ENCODE measurements around the gene TOR1AIP1.
"Not testable (repeated sequence)": the region's sequence is repeated elsewhere in the genome, so short reads cannot be mapped to it uniquely, and the experiment has no call there.

The TOR1AIP1 gene, protein sequence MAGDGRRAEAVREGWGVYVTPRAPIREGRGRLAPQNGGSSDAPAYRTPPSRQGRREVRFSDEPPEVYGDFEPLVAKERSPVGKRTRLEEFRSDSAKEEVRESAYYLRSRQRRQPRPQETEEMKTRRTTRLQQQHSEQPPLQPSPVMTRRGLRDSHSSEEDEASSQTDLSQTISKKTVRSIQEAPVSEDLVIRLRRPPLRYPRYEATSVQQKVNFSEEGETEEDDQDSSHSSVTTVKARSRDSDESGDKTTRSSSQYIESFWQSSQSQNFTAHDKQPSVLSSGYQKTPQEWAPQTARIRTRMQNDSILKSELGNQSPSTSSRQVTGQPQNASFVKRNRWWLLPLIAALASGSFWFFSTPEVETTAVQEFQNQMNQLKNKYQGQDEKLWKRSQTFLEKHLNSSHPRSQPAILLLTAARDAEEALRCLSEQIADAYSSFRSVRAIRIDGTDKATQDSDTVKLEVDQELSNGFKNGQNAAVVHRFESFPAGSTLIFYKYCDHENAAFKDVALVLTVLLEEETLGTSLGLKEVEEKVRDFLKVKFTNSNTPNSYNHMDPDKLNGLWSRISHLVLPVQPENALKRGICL

DNA sequence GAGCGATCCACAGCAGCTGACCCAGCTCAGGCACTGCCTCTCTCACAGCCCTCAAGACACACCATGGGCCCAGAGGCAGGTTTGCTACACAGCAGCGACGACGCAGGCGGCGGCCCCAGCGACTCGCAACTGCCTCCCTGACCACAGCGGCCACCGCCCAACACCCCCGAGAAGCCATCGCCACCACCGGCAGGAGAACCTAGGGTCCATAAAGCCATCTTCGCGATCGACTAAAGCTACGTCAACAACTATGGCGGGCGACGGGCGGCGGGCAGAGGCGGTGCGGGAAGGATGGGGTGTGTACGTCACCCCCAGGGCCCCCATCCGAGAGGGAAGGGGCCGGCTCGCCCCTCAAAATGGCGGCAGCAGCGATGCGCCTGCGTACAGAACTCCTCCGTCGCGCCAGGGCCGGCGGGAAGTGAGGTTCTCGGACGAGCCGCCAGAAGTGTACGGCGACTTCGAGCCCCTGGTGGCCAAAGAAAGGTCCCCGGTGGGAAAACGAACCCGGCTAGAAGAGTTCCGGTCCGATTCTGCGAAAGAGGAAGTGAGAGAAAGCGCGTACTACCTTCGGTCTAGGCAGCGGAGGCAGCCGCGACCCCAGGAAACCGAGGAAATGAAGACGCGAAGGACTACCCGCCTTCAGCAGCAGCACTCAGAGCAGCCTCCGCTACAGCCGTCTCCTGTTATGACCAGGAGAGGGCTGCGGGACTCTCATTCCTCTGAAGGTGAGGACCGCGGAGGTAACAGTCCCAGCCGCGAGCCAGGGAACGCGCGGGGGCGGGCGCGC is at the start of gene TOR1AIP1:
Gene TOR1AIP1, plus strand, starts transcription at position 33 of the 787 bp plus-strand sequence. Its CDS starts 218 bp downstream, at position 251.
- peak; percentile 94 to 99 (median 96) for DNase-seq
- intact Hi-C loops (cut with DNase I), result loop anchor here (1.0 to 2.0 kb wide), 2 partner anchors 72 to 272 kb away; partner anchors contain the start of genes CEP350 and QSOX1

DNA sequence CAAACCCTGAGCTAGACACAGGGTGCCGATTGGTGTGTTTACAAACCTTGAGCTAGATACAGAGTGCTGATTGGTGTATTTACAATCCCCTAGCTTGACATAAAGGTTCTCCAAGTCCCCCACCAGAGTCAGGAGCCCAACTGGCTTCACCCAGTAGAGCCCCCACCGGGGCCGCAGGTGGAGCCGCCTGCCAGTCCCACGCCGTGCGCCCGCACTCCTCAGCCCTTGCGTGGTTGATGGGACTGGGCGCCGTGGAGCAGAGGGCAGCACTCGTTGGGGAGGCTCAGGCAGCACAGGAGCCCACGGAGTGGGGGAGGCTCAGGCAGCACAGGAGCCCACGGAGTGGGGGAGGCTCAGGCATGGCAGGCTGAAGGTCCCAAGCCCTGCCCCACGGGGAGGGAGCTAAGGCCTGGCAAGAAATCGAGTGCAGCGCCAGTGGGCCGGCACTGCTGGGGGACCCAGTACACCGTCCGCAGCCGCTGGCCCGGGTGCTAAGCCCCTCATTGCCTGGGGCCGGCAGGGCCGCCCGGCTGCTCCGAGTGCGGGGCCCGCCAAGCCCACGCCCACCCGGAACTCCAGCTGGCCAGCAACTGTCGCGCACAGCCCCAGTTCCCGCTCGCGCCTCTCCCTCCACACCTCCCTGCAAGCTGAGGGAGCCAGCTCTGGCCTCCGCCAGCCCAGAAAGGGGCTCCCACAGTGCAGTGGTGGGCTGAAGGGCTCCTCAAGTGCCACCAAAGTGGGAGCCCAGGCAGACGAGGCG is 45.2 kb upstream of the TOR1AIP1 start:
- DNase-seq; intact Hi-C loops (cut with DNase I): not testable (repeated sequence)

DNA sequence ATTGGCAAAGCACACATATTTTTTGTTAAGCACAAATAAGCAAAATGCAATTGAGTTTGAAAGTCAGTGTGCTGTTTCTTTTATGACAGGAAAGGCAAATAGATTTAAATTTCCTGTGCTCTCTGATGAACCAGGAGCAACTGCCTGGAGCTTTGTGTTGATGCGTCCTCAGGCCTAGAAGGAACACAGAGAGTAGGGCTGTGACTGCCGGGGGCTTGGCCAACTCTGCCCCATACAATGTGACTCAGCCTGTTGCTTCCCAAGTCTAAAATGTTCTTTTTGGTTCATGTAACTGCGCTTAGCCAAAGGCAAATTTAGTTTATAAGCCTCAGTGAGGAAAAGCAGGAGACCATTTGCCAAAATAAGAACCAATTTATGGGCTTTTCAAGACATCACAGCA is 42.0 kb upstream of the TOR1AIP1 start:
- intact Hi-C loops (cut with DNase I), result no loop called here
- DNase-seq, result no peak

DNA sequence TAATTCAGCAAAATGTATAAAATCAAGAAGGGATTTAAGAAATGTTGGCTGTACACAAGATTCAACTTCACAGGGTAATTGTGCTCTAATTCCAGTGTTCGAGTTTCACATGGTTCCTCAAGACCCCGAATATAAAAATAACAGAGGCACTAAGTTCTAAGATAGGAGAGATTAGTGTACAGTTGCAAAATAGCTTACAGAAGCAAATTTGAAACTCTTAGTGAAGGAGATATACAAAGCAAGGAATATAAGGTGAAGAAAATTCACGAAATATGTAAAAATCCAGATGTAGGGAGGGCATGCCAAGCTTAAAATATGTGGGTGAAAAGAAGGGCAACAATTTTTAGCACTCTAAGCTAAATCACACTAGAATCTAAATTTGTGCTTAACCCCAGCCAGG is 33.9 kb upstream of the TOR1AIP1 start:
- no peak for DNase-seq
- intact Hi-C loops (cut with DNase I), result no loop called here

DNA sequence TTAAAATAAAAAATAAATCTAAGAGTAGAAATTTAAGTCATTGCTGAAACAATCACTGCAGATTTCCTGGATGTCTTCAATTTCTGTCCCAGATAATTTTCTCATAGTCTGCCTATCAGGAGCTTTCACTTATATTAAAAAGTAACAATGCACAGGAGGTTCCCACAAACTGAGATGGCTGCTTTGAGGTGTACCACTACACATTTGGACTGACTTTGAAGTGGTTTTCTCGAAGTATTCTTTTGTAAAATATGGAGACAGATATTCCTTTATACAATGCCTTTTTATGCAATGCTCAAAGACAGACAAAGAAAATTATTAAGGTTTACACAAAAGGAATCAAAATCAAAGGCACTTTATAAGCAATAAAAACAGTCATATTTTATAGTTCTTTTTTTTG is 29.0 kb upstream of the TOR1AIP1 start:
- intact Hi-C loops (cut with DNase I), result no loop called here
- no peak for DNase-seq

DNA sequence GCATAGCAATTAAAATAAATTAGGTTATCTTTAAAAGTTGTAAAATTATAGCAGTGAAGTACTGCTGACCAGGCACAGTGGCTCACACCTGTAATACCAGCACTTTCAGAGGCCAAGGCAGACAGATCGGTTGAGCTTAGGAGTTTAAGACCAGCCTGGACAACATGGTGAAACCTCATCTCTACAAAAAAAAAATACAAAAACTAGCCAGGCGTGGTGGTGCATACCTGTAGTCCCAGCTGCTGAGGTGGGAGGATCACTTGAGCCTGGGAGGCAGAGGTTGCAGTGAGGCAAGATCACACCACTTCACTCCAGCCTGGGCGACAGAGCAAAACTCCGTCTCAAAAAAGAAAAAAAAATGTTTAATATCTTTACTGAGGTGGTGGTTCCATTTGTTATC is 26.3 kb upstream of the TOR1AIP1 start:
- DNase-seq, result peak in 1 of 10 donors; percentile 21
- intact Hi-C loops (cut with DNase I), result not testable (repeated sequence)

DNA sequence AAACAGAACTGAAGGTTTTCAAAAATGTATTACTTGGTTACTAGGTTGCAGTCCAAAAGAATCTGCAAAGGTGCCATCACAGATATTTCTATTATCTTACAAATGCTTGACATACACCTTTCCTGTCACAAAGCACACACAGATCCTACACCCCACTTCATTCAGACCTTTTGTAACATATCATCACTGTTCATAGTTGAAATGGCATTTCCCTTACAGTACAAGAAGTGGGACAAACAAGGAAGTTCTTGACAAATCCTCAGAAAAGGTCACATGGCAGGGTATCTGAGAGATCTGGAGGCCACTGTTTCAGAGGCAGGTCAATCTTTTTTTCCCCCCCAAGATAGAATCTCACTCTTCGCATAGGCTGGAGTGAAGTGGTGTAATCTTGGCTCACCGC is 25.8 kb upstream of the TOR1AIP1 start:
- intact Hi-C loops (cut with DNase I), result no loop called here
- no peak for DNase-seq

DNA sequence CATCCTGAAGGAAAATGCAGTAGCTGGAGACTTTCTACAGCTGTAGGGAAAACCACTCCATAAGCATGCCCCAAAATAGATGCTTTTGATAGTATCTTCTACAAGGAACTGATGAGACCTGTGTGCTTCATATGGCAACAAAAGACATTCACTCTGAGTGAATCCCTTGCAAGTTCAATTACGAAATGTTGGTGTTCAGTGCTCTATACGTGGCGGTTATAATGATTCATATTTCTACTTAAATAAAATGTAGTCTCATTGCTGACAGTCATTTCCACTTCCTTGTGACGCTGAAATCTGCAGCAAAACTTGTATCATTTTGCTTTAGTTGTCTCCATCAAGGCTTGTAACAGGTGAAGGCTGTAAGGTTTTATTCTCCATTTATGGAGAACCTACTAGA is 25.1 kb upstream of the TOR1AIP1 start:
- intact Hi-C loops (cut with DNase I), result no loop called here

DNA sequence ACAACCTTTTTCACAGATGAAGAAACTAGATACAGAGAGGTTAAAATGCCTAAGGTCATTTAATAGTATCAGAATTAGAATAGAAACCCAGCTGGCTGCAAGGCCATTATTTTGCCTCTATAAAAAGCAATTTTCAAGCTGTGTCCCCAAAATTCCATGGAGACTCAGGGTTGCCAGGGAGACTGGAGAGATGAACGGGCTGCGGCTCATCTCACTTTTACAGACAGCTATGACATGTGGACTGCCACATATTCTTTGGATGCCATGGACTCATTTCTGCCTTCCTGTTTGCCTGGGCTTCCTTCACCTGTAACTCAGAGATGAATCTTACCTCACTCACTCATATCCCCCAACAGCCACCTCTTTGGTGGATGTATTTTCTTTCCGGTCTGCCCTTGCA is 21.4 kb upstream of the TOR1AIP1 start:
- DNase-seq, result no peak
- intact Hi-C loops (cut with DNase I), result no loop called here

More for the DNA sequence above, 25.1 kb upstream of the TOR1AIP1 start:
- DNase-seq, result no peak

DNA sequence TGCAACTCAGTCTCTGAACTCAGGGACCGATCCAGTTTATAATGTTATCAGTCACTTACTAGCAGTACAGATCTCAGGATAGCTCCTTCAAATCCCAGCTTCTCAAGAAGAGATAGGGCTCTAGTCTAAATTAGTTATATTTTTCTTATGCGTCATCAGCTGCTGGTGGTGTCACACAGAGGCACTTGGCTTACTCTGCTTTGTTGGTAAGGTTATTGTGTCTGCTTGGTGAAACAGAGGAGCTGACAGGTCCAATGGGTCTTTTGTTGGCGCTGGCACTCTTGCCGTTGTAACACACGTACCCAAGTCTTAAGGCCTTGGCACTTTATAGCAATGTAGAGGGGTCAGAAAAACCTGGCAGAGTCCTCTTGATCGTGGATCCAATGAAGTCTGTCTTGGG is 16.7 kb upstream of the TOR1AIP1 start:
- intact Hi-C loops (cut with DNase I), result no loop called here
- no peak for DNase-seq

DNA sequence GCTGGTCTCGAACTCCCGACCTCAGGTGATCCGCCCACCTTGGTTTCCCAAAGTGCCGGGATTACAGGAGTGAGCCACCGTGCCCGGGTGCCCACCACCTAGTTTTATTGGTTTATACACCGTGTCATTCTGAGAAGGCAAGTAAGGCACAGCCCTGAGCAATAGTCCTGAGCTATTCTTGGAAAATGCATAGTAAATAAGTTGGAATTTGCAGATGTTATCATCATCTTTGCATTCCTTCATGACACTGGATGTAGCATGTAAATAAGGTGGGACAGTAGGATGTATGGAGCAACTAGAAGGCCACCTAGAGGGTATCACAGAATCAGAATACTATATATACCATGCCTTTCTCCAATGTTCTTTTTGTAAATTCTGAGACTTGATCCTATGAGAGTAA is 15.5 kb upstream of the TOR1AIP1 start:
- no peak for DNase-seq
- intact Hi-C loops (cut with DNase I), result loop anchor here (2.0 kb wide), 1 partner anchor 312 kb away; no protein-coding TSS in a partner anchor

DNA sequence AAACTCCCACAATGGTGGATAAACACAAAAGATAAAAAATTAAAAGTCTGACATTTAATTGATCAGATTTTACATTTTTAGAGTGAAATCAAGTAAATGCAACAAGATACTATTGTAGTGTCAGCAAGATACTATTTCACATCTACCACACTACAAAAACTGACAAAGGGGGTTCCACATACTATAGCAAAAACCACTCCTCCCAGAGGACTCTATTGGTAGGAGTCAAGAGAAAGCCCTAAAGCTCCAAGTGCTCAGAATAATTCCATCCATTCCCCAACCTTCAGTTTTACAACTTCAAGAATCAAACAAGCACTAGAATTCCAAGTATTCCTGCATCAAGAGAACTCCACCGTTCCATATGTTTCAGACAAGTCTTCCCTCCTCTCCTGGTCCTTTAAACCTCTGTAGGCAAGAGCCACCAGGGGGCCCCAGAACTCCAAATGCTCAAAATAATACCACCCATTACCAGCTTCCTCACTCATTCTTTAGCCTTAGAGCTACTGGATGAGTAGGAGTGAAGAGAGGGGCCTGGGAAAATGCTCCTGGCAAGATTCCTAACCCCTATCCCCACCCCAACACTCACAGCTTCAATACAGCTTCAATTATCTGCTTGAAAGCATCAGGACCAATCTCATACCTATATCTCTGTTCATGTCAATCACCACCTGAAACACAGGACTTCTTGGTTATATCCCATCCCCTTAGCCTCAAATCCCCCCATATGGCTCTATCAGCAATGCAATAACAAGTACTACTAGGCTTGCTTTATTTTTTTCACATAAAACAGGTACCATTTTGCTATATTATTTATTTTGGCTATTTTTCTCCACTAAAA is 14.4 kb upstream of the TOR1AIP1 start:
- intact Hi-C loops (cut with DNase I), result loop anchor here (2.0 kb wide), 1 partner anchor 311 kb away; no protein-coding TSS in a partner anchor
- DNase-seq, result peak in 2 of 10 donors; percentile 20 to 35

DNA sequence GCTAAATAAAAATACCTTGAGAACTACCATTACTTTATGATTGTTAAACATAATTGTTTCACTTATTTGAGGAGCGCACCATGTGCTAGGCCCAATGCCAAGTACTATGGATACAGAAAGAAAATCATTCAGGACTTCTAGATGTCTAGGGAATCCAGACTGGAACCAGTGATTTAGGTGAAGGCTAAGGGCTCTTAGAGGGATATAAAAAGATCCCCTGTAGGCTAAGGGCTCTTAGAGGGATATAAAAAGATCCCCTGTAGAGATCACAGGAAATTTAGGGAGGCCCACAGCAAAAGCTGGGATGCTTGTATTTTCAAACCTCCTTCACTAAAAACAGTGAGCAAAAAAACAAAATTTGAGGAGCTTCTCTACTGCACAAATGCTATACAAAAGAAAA is 11.2 kb upstream of the TOR1AIP1 start:
- intact Hi-C loops (cut with DNase I), result no loop called here
- no peak for DNase-seq

DNA sequence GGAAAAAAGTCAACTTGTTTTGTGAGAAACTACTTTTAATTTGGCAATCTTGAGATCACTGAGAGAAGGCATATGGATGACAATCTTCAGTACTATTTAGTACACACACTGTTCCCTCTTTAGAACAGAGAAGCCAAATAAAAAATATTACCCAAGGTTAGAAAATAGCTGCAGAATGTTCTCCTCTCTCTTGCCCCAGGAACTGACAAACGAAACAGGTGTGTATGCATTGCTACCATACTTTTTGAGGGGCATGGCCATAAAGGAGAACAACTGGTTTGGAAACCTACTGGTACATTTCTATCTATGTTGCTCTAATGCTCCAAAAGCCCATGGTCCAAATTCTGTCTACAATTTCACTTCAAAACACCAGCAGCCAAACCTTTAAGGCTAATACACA is 10.1 kb upstream of the TOR1AIP1 start:
- intact Hi-C loops (cut with DNase I), result no loop called here
- no peak for DNase-seq

DNA sequence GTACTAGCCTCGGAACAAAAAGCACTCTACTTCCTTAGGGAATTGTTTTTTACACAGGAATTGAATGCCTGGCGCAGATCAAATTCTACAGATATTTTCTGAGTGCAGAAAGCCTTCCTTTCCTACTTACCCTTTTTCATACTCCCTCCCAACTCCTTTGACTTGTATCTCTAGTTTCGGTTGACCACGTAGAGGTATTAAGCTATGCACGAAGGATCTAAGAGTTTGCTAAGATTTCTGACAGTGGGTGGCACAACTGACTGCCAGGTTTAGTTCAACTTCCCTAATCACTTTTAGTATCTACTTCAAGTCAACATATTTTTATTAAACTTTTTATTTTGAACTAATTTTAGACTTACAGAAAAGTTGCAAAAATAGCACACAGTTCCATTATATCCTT is 9.5 kb upstream of the TOR1AIP1 start:
- DNase-seq, result no peak
- intact Hi-C loops (cut with DNase I), result no loop called here

DNA sequence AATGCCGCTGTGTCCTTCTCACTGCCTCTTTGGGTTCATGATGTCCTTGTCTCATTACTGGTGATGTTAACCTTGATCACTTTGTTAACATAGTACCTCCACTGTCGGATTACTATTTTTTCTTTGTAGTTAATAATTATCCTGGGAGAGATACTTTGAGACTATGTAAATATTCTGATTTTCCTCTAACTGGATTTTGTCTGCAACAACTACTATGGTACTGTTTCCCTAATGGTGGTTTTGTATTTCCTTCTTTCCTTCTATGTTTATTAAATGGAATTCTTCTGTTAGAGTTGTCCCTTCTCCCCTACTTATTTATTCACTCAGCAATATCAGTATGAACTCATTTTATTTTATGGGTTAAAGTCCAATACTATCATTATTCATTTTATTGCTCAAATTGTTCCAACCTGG is 8.6 kb upstream of the TOR1AIP1 start:
- DNase-seq, result no peak
- intact Hi-C loops (cut with DNase I), result no loop called here

DNA sequence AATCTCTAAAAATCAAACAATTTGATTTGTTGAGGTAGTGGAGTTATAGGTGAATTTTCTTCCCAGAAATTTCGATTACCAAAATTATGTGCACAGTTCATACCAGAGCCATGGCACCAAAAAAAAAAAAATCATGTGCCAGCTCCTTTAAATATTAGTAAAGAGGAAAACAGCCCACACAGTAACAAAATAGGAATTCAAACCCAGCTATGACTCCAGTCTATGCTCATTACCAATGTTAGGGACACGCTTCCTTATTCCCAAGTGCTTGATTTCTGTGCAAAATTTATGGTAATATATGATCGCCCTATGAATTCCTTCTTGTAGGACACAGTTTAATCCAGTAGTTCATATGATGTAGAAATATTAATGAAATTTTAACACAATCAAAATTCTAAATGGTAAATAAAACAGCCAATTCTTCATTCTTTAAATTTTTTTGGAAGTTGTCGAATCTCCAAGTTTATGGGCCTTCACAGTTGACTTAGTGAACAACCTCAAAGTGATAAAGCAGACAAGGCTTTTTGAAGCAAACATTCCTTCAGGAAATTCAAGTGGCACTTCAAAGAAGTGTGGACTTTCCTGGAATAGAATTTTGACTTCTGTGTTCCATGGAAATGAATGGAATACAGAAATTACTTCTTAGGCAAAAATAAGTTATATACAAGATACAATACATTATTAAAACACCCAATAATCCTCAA is 6.3 kb upstream of the TOR1AIP1 start:
- DNase-seq, result no peak
- intact Hi-C loops (cut with DNase I), result no loop called here

DNA sequence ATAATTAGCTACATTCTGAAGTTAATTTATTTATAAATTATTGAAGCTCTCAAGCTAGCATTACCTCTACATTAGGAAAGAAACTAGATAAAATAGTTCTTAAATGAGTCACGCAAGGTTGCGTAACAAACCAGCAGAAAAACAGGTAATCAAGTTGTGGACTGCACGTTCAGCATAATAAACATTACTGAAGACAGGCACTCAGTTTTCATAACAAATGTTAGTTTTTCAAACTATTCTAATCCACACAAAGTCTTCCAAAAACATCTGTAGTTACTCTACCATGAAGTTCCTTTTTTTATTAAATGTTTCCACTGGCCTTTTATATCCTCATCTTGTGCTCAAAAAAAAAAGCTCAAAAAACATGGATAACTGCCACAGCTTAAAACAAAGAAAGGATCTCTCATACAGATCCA is 5.8 kb upstream of the TOR1AIP1 start:
- intact Hi-C loops (cut with DNase I), result no loop called here
- no peak for DNase-seq
